GM21360 (cell line): ENCODE measurements around the gene C1orf159.
"Not testable (repeated sequence)": the region's sequence is repeated elsewhere in the genome, so short reads cannot be mapped to it uniquely, and the experiment has no call there.

Experiments
- ATAC-seq: cut with Tn5 transposase; IDR thresholded peaks from one replicate; pipeline ENCODE4 v1.9.1; 2021; ENCODE audit warnings: mild to moderate bottlenecking, moderate library complexity; ENCODE audit not compliant: unreplicated experiment

Gene C1orf159

GRCh38 chr1:1119272-1119890 is 3.5 kb upstream of the C1orf159 start:
- ATAC-seq: no peak

- ATAC-seq: no peak
These were observed 3.0 kb upstream of the C1orf159 start for GRCh38 chr1:1118876-1119220.

- no peak for ATAC-seq
These were observed 2.4 kb upstream of the C1orf159 start for GRCh38 chr1:1118011-1118875.

GRCh38 chr1:1117469-1117831 is 1.6 kb upstream of the C1orf159 start:
- no peak for ATAC-seq

- ATAC-seq: peak; percentile 7
These were observed 996 bp upstream of the C1orf159 start for GRCh38 chr1:1116701-1117468.

- no peak for ATAC-seq
These were observed 628 bp downstream of the C1orf159 start for GRCh38 chr1:1115136-1115785.

- no peak for ATAC-seq
These were observed 1.5 kb downstream of the C1orf159 start for GRCh38 chr1:1114431-1114830.

- no peak for ATAC-seq
These were observed 3.5 kb downstream of the C1orf159 start for GRCh38 chr1:1112237-1112985.

- ATAC-seq: no peak
These were observed 4.2 kb downstream of the C1orf159 start for GRCh38 chr1:1111516-1112236.

GRCh38 chr1:1110561-1110971 is 5.3 kb downstream of the C1orf159 start:
- ATAC-seq: no peak

GRCh38 chr1:1109743-1110142 is 6.1 kb downstream of the C1orf159 start:
- ATAC-seq: no peak

GRCh38 chr1:1106510-1107221 is 9.2 kb downstream of the C1orf159 start:
- ATAC-seq: no peak

- not testable (repeated sequence) for ATAC-seq
These were observed 11.7 kb downstream of the C1orf159 start for GRCh38 chr1:1104152-1104551.

- no peak for ATAC-seq
These were observed 14.4 kb downstream of the C1orf159 start for GRCh38 chr1:1101503-1101902.

- ATAC-seq: no peak
These were observed 15.6 kb downstream of the C1orf159 start for GRCh38 chr1:1100296-1100695.

GRCh38 chr1:1099506-1100183 is 16.2 kb downstream of the C1orf159 start:
- no peak for ATAC-seq

GRCh38 chr1:1098681-1099421 is 17.0 kb downstream of the C1orf159 start:
- no peak for ATAC-seq

GRCh38 chr1:1096136-1096535 is 19.8 kb downstream of the C1orf159 start:
- not testable (repeated sequence) for ATAC-seq
